GM12801 (cell line): ENCODE results near the gene TFPI2.

Experiments used
- TF ChIP-seq, protein P1 (sequence below): IDR thresholded peaks from one replicate; pipeline ENCODE4 v1.5.1; 2011; ENCODE audit warnings: control low read depth; ENCODE audit not compliant: insufficient read length; ENCODE audit errors: extremely low read depth

TFPI2 gene

DNA sequence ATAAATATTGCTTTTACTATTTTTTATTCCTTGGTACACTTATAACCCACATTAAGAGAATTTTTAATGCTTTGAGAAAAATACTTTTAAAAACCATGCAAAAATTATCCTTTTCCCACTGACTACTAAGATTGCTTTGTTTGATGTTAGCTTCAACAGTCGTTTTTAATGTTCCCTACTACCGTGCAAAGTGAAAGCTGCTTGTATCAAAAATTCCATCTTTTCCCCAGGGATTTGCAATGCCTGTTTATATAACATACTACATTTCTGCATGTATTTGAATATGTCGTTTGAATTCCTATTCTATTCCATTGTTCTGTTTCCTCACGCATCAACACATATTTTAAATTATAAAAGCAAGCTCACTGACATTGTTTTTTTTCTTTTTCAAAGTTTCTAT is 54.4 kb downstream of the TFPI2 start:
- TF ChIP-seq, protein P1, sequence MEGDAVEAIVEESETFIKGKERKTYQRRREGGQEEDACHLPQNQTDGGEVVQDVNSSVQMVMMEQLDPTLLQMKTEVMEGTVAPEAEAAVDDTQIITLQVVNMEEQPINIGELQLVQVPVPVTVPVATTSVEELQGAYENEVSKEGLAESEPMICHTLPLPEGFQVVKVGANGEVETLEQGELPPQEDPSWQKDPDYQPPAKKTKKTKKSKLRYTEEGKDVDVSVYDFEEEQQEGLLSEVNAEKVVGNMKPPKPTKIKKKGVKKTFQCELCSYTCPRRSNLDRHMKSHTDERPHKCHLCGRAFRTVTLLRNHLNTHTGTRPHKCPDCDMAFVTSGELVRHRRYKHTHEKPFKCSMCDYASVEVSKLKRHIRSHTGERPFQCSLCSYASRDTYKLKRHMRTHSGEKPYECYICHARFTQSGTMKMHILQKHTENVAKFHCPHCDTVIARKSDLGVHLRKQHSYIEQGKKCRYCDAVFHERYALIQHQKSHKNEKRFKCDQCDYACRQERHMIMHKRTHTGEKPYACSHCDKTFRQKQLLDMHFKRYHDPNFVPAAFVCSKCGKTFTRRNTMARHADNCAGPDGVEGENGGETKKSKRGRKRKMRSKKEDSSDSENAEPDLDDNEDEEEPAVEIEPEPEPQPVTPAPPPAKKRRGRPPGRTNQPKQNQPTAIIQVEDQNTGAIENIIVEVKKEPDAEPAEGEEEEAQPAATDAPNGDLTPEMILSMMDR = no peak

DNA sequence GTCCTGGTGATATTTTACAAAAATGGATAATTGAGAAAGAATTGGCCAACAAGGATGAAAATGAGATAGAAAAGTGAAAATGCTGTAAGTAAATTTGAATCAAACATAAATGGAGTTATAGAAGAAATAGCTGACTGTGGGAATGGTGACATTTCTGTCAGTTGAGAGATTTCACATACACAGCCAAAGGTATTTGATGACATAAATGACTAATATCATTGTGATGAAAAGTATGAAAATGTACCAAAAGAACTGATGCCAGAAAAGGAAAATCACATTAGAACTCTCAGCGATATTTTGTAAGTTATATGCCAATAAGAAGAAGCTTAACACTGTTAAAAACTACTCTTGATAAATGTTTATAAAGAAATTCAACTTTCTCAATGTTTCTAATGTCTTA is 54.9 kb downstream of the TFPI2 start:
- TF ChIP-seq, protein P1 = no peak
